PFSK-1 (cell line): ENCODE data around the gene RTN4IP1.

Experiments
- FOXP2 ChIP-seq: optimal IDR thresholded peaks from 2 replicates; pipeline ENCODE3; 2011; ENCODE audit warnings: borderline replicate concordance, control low read depth, inconsistent platforms; ENCODE audit not compliant: insufficient read depth; ENCODE audit errors: extremely low read length, extremely low read depth
- POLR2AphosphoS5 ChIP-seq: IDR thresholded peaks from 2 replicates; pipeline ENCODE4 v1.6.1; 2012; ENCODE audit warnings: low read depth, mild to moderate bottlenecking, control low read depth, low read length, moderate library complexity
- SIN3A ChIP-seq: IDR thresholded peaks from 2 replicates; pipeline ENCODE4 v1.6.1; 2012; ENCODE audit warnings: mild to moderate bottlenecking, low read length, moderate library complexity, borderline replicate concordance; ENCODE audit not compliant: insufficient read depth
- TAF1 ChIP-seq: IDR thresholded peaks from 2 replicates; pipeline ENCODE4 v1.6.1; 2012; ENCODE audit warnings: low read length, control low read depth, borderline replicate concordance; ENCODE audit not compliant: insufficient read depth
- TF ChIP-seq, protein P1 (sequence below), 2 experiments: IDR thresholded peaks; 2 replicates each; pipeline versions ENCODE4 v1.6.1 to v1.8.0; 2011 to 2012; ENCODE audit warnings: low read depth in 2 of 2, low read length in 2 of 2, control low read depth in 1 of 2, inconsistent platforms in 1 of 2, mild to moderate bottlenecking in 1 of 2, moderate library complexity in 1 of 2; ENCODE audit not compliant: insufficient read depth in 1 of 2

RTN4IP1 gene

DNA sequence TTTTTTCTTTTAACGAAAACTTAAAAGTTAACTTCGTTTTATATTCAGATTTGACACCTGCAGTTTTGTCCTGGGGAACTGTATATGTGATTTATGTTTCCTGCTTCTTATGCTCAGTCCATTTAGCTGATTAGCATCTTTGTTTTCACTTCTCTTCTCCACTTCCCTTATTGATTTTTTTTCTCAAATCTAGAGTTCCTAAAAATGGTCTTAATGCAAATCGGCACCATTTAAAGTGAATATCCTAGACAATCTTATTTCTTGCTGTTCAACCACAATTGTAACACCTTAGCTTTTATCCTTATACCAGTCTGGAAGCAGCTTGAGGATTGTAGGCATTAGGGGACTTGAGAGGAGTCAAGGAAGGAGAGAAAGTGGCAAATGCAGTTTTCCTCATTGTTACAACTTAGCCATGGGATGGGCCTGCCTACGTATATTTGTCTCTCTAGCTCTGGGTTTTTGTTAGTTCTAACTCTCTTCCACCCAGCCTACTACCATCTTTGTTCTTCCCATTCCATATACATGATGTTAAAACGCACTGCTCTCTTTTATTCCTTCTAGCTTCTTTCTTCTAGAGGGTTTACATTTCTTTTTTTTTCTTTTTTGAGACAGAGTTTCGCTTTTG lies 8.5 kb upstream of the RTN4IP1 start:
- TF ChIP-seq FOXP2, result no peak
- TF ChIP-seq SIN3A, result no peak

DNA sequence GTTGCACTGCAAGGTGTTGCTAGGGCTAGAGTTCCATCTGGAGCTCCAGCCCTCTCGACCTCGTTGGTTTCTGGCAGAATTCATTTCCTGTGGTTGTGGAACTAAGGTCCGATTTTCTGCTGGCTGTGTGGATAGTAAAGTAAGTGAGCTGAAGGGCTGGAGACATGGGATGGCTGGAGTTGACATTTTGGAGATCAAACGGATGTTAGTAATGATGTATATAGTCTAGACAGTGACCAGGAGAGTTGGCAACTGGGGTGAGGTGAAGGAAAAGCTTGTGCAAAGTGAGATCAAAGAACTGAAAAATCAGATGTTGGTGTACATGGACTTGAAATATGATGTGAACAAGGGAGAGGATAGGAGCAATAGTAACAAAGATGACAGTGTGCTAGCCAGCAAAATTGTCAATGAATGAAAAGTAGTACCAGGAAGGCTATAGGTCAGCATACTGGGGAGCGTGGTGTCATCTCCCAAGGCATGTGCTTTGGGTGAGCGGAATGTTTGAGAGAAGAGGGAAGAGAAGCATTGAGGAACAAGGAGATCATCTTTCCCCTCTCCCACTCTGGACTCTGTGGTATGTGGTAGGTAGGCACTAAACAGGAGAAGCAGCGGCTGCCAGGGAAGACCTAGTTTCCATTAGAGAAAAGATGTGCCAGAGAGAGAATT lies 7.9 kb upstream of the RTN4IP1 start:
- TF ChIP-seq SIN3A, result no peak

DNA sequence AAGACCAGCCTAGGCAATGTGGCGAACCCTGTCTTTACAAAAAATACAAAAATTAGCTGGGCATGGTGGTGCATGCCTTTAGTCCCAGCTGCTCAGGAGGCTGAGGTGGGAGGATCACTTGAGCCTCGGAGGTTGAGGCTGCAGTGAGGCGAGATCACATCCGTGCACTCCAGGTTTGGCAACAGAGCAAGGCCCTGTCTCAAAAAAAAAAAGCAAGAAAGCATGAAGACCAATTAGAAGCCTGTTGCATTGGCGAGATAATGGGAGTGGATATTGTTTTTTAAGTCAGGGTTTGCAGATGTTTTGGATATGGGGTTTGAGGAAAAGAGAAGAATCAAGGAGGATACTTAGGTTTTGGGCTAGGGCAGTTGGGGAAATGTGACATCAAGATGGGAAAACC lies 5.3 kb upstream of the RTN4IP1 start:
- TF ChIP-seq FOXP2 (no peak), SIN3A (no peak), POLR2AphosphoS5 (no peak), TAF1 (no peak)
- TF ChIP-seq, protein P1, sequence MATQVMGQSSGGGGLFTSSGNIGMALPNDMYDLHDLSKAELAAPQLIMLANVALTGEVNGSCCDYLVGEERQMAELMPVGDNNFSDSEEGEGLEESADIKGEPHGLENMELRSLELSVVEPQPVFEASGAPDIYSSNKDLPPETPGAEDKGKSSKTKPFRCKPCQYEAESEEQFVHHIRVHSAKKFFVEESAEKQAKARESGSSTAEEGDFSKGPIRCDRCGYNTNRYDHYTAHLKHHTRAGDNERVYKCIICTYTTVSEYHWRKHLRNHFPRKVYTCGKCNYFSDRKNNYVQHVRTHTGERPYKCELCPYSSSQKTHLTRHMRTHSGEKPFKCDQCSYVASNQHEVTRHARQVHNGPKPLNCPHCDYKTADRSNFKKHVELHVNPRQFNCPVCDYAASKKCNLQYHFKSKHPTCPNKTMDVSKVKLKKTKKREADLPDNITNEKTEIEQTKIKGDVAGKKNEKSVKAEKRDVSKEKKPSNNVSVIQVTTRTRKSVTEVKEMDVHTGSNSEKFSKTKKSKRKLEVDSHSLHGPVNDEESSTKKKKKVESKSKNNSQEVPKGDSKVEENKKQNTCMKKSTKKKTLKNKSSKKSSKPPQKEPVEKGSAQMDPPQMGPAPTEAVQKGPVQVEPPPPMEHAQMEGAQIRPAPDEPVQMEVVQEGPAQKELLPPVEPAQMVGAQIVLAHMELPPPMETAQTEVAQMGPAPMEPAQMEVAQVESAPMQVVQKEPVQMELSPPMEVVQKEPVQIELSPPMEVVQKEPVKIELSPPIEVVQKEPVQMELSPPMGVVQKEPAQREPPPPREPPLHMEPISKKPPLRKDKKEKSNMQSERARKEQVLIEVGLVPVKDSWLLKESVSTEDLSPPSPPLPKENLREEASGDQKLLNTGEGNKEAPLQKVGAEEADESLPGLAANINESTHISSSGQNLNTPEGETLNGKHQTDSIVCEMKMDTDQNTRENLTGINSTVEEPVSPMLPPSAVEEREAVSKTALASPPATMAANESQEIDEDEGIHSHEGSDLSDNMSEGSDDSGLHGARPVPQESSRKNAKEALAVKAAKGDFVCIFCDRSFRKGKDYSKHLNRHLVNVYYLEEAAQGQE (IDR thresholded peaks at IDR 0.05; ENCODE audit: insufficient read depth in 1 of 2, low read depth in 2 of 2, low read length in 2 of 2), result no peak

DNA sequence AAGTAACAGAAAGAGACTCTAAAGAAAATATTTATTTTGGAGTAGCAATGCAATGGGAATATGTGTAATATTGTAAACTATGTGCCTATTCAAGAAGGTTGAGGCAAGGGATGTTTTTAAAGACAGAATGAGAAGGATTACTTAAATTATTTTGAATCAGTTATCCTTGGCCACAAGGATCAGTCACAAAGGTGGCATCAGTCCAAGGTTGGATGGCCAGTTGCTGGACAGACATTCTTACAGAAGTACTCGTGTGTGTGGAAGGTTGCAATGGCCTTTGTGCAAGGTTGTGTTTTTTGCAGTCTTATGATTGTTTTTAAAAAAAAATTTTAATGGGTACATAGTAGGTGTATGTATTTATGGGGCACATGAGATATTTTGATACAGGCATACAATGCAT lies 2.0 kb upstream of the RTN4IP1 start:
- TF ChIP-seq, protein P1 (IDR thresholded peaks at IDR 0.05; ENCODE audit: insufficient read depth in 1 of 2, low read depth in 2 of 2, low read length in 2 of 2), result no peak
- no peak for TF ChIP-seq TAF1
- no peak for TF ChIP-seq SIN3A
- TF ChIP-seq POLR2AphosphoS5, result no peak

DNA sequence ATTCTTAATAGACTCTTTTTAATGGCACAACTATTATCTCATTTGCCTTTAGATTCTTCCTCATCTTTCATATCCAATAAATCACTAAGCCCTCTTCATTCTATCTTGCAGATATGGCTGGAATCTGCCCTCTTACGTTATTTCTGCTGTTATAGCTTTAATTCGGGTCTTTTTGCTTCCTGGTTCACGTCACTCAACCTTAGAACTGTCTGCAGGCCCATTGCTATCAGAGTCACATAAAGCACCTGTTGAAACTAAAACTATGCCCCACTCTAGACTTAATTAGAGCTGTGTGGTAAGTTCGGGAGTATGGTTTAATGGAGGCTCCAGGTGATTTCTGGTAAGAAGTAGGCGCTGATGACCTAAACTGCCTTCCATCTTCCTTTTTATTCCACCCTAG lies 1.1 kb upstream of the RTN4IP1 start:
- no peak for TF ChIP-seq POLR2AphosphoS5
- TF ChIP-seq, protein P1 (IDR thresholded peaks at IDR 0.05; ENCODE audit: insufficient read depth in 1 of 2, low read depth in 2 of 2, low read length in 2 of 2), result no peak
- TF ChIP-seq SIN3A, result no peak
- TF ChIP-seq TAF1, result no peak
- TF ChIP-seq FOXP2, result no peak

DNA sequence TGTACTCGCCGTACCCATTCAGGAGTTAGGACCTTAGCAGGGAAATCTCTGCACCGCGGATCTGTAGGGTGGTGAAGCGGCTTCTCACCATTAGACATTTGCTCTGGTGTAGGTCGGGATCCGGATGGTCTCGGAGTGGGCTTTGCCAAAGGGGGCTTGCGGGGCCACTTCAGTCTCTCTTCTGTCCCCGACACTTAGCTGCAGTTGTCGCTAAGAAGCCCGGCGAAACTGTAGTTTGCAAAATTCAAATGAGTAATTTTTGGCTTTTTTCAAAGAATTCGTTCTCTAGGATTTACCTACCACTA lies 513 bp upstream of the RTN4IP1 start:
- TF ChIP-seq SIN3A (no peak), TAF1 (no peak), POLR2AphosphoS5 (no peak), FOXP2 (no peak)
- TF ChIP-seq, protein P1 (IDR thresholded peaks at IDR 0.05; ENCODE audit: insufficient read depth in 1 of 2, low read depth in 2 of 2, low read length in 2 of 2), result no peak
